Measurements from ENCODE around the gene PRR5.

DNA sequence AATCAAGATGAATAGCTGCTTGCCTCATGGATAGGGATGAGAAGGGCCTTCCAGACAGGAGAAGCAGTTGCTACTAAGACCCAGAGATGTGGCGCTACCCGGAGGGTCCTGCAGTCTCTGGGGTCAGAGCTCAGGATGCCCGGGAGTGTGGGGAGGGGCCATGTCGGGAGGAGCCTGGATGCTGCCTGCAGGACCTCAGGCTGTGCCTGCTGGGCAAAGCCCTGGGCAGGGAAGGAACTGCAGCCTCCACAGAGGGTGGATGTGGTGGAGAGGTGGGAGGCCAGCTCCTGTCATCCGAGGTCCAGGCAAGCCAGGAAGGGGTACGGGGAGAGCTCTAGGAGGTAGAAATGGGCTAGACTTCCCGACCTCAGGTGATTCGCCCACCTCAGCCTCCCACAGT is 11.0 kb downstream of the PRR5 start:
- TF ChIP-seq RAD21 (IDR thresholded peaks at IDR 0.05): no peak
- TF ChIP-seq, protein P1, sequence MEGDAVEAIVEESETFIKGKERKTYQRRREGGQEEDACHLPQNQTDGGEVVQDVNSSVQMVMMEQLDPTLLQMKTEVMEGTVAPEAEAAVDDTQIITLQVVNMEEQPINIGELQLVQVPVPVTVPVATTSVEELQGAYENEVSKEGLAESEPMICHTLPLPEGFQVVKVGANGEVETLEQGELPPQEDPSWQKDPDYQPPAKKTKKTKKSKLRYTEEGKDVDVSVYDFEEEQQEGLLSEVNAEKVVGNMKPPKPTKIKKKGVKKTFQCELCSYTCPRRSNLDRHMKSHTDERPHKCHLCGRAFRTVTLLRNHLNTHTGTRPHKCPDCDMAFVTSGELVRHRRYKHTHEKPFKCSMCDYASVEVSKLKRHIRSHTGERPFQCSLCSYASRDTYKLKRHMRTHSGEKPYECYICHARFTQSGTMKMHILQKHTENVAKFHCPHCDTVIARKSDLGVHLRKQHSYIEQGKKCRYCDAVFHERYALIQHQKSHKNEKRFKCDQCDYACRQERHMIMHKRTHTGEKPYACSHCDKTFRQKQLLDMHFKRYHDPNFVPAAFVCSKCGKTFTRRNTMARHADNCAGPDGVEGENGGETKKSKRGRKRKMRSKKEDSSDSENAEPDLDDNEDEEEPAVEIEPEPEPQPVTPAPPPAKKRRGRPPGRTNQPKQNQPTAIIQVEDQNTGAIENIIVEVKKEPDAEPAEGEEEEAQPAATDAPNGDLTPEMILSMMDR (IDR thresholded peaks at IDR 0.05; ENCODE audit: low read depth, low read length, missing input control): no peak
- no peak for TF ChIP-seq TAF1 (conservative IDR thresholded peaks at IDR 0.05)
- TF ChIP-seq SP1 (IDR thresholded peaks at IDR 0.05): no peak
- TF ChIP-seq, protein P2, sequence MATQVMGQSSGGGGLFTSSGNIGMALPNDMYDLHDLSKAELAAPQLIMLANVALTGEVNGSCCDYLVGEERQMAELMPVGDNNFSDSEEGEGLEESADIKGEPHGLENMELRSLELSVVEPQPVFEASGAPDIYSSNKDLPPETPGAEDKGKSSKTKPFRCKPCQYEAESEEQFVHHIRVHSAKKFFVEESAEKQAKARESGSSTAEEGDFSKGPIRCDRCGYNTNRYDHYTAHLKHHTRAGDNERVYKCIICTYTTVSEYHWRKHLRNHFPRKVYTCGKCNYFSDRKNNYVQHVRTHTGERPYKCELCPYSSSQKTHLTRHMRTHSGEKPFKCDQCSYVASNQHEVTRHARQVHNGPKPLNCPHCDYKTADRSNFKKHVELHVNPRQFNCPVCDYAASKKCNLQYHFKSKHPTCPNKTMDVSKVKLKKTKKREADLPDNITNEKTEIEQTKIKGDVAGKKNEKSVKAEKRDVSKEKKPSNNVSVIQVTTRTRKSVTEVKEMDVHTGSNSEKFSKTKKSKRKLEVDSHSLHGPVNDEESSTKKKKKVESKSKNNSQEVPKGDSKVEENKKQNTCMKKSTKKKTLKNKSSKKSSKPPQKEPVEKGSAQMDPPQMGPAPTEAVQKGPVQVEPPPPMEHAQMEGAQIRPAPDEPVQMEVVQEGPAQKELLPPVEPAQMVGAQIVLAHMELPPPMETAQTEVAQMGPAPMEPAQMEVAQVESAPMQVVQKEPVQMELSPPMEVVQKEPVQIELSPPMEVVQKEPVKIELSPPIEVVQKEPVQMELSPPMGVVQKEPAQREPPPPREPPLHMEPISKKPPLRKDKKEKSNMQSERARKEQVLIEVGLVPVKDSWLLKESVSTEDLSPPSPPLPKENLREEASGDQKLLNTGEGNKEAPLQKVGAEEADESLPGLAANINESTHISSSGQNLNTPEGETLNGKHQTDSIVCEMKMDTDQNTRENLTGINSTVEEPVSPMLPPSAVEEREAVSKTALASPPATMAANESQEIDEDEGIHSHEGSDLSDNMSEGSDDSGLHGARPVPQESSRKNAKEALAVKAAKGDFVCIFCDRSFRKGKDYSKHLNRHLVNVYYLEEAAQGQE (IDR thresholded peaks at IDR 0.05): no peak
- TF ChIP-seq, protein P3, sequence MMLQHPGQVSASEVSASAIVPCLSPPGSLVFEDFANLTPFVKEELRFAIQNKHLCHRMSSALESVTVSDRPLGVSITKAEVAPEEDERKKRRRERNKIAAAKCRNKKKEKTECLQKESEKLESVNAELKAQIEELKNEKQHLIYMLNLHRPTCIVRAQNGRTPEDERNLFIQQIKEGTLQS (IDR thresholded peaks at IDR 0.05): no peak
- no peak for TF ChIP-seq JUND (IDR thresholded peaks at IDR 0.05)
- TF ChIP-seq EGR1 (IDR thresholded peaks at IDR 0.05; ENCODE audit: low read depth in 2 of 2): no peak
- no peak for TF ChIP-seq GABPA (IDR thresholded peaks at IDR 0.05 in 1 of 2, conservative IDR thresholded peaks at IDR 0.05 in 1 of 2)
- TF ChIP-seq, protein P4, sequence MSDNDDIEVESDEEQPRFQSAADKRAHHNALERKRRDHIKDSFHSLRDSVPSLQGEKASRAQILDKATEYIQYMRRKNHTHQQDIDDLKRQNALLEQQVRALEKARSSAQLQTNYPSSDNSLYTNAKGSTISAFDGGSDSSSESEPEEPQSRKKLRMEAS (IDR thresholded peaks at IDR 0.05): no peak
- no peak for TF ChIP-seq YY1 (IDR thresholded peaks at IDR 0.05)
- no peak for TF ChIP-seq RXRA (IDR thresholded peaks at IDR 0.05)
- TF ChIP-seq HNF4A (conservative IDR thresholded peaks at IDR 0.05): no peak
